Glomerular visceral epithelial cell (primary cell): Measurements from ENCODE around the gene CDCA7.
A peak's percentile ranks its signal among the peaks of the same experiment; 100 is the strongest.
"Not testable (repeated sequence)": the region's sequence is repeated elsewhere in the genome, so short reads cannot be mapped to it uniquely, and the experiment has no call there.

Experiments
- DNase-seq: peaks from one replicate; pipeline ENCODE4 v3.0.0-alpha.2; 2016; ENCODE audit errors: extremely low spot score

Gene CDCA7

DNA sequence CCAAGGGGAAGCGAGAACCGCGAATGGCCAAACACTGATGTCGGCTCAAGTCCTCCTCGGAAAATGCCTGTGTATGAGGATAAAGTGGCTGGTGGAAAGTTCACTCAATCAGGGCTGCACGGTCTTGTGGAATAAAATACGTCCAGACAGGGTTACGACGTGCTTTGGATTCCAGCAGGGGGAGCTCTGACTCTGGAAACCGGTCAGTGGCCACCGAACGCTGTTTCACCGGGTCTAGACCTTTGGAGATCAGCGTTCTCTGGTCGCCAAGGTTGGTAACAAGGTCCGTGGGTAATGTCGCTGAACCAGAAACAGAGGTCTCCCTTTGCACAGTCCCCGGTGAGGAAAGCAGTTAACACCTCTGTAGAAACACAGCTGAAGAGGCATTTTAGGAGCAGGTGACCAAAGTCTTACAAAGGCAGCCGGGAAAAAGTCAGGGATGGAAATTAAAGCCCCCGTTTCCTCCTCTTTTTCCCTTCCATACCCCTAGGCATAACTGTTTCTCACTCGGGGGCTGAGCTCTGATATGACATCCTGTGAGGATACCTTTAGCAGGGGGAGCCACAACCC lies 47.8 kb downstream of the CDCA7 start:
- peak; percentile 88 for DNase-seq

DNA sequence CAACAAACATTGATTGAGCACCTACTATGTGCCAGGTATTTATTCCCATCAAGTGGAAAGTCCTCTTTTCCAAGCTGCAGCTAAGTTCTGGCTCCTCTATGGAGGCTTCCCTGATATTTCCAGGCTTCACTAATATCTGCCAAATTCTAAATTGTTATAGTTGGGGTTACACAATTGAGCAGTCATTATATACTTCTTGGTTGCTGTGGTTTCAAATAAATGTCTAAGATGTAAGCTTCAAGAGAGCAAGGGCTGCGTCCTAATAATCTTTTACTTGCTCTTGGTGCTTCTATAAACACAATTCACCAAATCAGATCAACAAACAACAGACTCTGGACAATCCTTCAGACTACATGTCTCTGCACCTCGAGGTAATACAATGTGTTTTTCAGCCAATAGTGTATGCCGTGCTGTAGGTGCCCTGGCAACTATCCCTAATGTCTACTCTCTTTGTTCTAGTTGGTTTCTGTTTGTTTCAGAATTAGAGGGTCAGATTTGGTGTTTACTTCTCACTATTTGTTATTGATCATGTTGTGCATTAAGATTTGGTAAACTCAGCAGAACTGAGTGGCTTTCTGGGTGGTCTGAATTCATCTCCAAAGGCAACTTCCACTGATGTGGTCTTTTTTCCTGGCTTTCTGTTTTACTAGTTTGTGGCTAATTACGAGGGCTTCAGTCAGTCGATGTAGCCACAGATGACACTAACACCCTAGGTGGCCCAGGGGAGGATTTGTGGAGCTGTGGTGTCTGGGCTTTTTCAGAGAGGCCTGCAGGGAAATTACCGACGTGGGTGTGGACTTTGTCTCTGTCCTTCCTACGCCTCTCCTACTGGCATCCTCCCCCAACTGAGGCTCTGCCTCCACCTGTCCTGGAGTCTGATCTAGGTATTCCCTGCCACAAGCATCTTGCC lies 50.4 kb downstream of the CDCA7 start:
- DNase-seq: no peak

DNA sequence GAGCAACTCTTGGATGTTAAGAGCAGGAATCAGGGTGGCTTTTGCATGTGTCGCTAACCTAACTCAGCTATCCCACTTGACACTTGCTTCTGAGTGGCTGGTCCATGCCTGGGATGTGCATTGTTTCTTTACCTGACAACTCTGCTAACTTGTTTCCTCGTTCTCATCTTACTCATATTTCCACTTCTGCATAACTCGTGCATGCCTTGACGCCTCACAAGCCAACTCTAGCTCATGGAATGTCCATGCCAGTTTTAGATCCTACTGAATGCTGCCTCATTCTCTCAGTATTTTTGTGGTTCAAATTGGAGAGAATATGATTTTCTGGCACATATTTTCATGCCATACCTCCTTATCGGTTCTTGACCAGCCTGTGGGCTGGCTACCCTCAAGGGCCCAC lies 52.5 kb downstream of the CDCA7 start:
- no peak for DNase-seq

DNA sequence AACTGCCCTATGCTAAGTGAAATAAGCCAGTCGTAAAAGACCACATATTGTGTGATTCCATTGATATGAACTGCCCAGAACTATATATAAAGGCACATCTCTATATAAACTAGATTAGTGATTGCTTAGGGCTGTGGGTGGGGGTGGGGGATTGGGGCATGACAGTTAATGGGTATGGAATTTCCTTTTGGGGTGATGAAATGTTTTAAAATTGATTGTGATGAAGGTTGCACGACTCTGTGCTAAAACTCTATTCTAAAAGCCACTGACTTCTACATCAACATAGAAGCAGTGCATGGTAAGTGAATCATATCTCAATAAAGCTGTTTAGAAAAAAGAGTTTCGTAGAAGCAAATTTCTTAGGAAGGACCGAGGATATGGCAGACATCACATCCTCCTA lies 53.0 kb downstream of the CDCA7 start:
- no peak for DNase-seq

DNA sequence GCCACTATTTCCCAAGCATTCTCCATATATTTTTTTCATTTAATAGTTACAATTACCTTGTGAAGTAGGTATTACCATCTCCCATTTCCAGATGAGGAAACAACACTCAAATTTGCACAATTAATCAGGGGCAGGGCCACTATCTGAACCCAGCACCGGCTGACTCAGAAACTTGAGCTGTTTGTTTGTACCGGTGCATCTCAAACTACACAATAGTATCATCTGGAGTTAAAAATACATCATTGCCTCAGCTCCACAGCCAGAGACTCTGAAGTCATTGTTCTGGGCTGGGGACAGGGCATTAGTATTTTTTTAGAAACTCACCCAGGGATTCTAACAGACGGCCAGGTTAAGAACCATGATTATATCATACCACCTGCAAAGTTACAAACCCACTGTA lies 55.9 kb downstream of the CDCA7 start:
- DNase-seq: no peak

DNA sequence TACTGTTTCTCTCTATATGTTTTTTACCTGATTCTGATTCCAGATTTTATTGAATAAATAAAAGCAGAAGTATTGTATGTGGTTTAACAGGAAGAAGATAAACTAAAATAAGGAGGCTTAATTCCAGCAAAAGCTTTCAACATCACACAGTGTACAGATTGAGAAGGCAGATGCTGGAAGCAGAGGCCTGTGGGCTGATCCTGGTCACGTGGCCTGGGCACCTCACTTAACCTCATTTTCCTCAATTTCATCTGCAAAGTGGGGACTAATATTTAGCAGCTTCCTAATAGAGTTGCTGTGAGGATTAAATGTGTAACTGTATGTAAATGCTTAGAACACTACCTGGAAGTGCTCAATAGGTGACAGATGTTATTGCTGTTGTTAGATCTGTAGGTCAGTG lies 58.0 kb downstream of the CDCA7 start:
- no peak for DNase-seq

DNA sequence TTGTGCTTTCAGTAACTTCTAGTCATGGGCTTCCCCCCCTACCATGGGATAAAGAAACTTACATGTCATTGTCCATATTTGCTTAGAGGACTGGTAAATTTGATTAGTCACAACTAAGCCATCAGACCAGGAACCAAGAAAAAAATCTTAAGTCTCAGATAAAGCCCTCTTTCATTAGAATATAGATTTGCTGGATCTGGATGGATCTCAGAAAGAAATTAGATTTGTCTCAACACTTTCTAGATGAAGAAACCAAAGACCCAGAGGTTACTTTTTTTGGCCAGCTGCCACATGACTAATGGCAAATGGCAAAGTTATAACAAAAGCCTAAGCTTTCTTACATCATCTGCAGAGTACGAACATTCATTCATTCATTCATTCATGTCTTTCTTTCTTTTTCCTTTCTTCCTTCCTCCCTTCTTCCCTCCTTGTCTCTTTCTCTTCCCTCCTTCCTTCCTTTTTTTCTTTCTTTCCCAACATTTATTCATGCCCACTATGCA lies 60.2 kb downstream of the CDCA7 start:
- peak; percentile 59 for DNase-seq

DNA sequence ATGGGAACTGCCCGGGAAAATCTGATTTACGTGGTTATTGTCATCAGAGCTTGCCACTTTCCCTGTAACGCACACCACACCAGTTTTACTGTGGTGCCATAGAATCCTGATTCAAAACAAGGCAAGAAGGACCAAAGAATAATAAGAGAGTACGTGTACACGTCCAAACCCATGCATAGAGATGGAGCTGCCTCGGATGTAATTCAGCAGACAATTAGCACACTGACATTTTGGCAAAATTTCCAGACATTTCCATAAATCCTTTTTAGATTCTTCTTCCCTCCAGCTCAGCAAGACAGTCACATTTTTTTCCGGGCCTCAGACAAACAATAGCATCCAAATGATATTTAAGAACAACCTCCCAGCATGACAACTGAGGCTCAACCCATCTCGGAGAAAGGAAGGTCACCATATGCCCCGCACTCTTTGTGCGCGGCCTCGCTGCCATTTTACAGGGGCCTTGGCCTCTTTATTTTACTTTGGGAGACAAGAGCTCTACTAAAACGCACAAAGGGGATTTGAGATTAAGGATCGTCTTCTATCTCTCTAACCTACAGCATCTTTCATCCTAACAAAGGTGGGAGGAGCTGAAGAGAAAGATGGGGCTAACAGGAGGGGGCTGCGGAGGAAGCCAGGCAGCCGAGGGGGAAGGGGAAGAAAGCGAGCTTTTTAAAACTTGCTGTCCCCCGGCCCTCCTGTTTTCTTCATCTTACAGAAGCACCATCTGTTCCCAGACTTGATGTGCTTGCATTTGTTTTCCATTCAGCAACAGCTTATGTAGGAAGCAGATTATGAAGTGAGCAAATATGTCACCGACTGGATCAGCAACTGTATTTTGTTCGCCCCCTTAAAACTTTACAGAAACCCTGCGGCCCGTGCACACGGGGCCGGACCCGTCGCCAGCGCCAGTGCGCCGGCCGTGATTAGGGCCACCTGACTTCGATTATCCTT lies 61.0 kb downstream of the CDCA7 start:
- no peak for DNase-seq

DNA sequence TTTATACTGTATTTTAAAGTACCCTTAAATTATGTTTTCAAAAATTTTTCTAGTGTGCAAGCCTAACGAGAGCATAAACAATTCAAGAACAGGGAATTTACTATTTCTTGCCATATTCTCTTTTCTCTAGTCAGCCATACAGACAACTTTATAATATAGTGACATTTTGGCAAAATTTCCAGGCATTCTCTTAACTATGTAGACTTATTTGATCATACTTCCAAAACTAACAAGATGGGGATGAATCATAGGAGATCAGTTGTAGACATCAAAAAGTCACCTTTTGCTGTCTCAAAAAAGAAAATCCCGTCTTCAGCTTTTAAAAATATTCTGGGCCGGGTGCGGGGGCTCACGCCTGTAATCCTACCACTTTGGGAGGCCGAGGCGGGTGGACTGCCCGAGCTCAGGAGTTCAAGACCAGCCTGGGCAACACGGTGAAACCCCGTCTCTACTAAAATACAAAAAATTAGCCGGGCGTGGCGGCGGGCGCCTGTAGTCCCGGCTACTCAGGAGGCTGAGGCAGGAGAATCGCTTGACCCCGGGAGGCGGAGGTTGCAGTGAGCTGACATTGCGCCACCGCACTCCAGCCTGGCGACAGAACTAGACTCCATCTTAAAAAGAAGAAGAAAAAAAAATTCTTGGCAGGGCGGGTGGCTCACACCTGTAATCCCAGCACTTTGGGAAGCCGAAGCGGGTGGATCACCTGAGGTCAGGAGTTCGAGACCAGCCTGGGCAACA lies 61.9 kb downstream of the CDCA7 start:
- DNase-seq: not testable (repeated sequence)

DNA sequence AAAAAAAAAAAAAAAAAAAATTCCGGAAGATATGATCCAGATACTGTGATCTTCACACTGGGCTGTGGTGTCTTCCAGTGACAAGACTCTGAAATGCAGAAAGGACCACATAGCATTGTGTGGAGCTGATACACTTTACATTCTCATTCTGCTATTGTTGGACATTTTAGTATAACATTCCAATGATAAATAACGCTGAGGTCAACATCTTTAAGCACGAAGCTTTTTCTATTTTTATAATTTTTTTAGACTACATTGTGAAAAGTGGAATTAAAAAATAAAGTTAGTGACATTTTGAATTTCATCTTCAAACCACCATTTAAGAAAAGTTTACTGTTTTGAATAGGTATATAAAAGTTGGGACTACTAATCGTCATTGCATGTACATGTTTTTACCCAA lies 62.7 kb downstream of the CDCA7 start:
- DNase-seq: no peak

DNA sequence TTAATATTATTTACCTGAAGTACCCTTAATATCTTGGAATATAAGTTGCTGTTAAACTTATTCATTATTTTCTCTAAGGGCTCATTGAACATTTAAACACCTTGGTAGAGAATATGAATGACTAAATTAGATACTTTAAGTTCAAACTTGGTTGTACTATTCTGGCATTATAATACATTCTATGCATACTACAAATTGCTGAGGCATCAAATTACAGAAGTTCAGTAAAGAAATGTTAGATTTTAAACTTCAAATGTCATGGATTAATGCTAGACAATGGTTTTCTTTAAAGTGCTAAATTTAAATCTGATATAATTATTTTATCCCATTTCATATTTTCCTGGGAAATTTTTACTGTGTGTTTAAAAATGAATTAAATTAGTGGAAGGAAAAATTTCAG lies 63.1 kb downstream of the CDCA7 start:
- DNase-seq: no peak
